Sigmoid colon (tissue), 7 donors: ENCODE measurements around the gene BIRC6. TPM values are rescaled to one million over a fixed set of nuclear protein-coding genes. Genes with fewer than 3 reads are reported as not detected.

Experiments
- DNase-seq: peaks from one replicate; pipeline ENCODE4 v3.0.0-alpha.2; 2019
- H3K27ac ChIP-seq, 4 donors: fragments of 200-600 bp; sonication (generic); one replicate each; pipeline ENCODE4 v1.5.1; 2016 to 2019; ENCODE audit warnings: mild to moderate bottlenecking in 1 of 4
- H3K27me3 ChIP-seq, 3 donors: fragments of 200-600 bp; sonication (generic); one replicate each; pipeline ENCODE4 v1.5.1; 2019; ENCODE audit warnings: mild to moderate bottlenecking in 1 of 3
- H3K36me3 ChIP-seq, 4 donors: fragments of 200-600 bp; sonication (generic); one replicate each; pipeline ENCODE4 v1.5.1; 2016 to 2019
- H3K4me1 ChIP-seq, 4 donors: fragments of 200-600 bp; sonication (generic); one replicate each; pipeline ENCODE4 v1.5.1; 2017 to 2019
- H3K4me3 ChIP-seq, 4 donors: fragments of 200-600 bp; sonication (generic); one replicate each; pipeline ENCODE4 v1.5.1; 2017 to 2019; ENCODE audit warnings: mild to moderate bottlenecking in 2 of 4, moderate library complexity in 1 of 4
- H3K9me3 ChIP-seq, 4 donors: fragments of 200-600 bp in 3 of 4; sonication (generic) in 3 of 4; one replicate each; pipeline versions ENCODE4 v1.5.1 to v1.6.1; 2013 to 2019
- CTCF ChIP-seq, 4 experiments: fragments of 450-650 bp in 3 of 4; fragments of 200-600 bp in 1 of 4; IDR thresholded peaks; one replicate each; pipeline ENCODE4 v1.5.1; 2016 to 2019; ENCODE audit warnings: antibody characterized with exemption in 4 of 4, mild to moderate bottlenecking in 3 of 4, moderate library complexity in 2 of 4
- EP300 ChIP-seq, 4 donors: sonication (generic); formaldehyde crosslinking; IDR thresholded peaks; one replicate each; pipeline ENCODE4 v1.6.1; 2017; ENCODE audit warnings: antibody characterized with exemption in 4 of 4
- POLR2A ChIP-seq, 2 donors: fragments of 450-650 bp; IDR thresholded peaks; one replicate each; pipeline ENCODE4 v1.6.1; 2016; ENCODE audit warnings: antibody characterized with exemption in 2 of 2, mild to moderate bottlenecking in 2 of 2, moderate library complexity in 2 of 2
- POLR2AphosphoS5 ChIP-seq, 4 donors: sonication (generic); formaldehyde crosslinking; IDR thresholded peaks; one replicate each; pipeline ENCODE4 v1.6.1; 2017; ENCODE audit warnings: antibody characterized with exemption in 4 of 4
- WGBS, 2 donors: extraction: QIAGEN DNeasy Blood & Tissue Kit; methylation state at CpG; one replicate each; pipeline ENCODE4 v1.1.7; 2013; 5-methylcytosine and 5-hydroxymethylcytosine counted together
- intact Hi-C: fragments of 100-400 bp; cut with DNase I; formaldehyde crosslinking; loops from one replicate; pipeline ENCODE4 v1.15.1; 2023
- polyA plus RNA-seq, 3 donors: library from polyadenylated mRNA; stranded (reverse); fragments of 200-250 nt; gene quantifications; one replicate each; pipeline ENCODE4 v1.2.3, GENCODE V29; 2013
- total RNA-seq, 4 donors: library from RNA; depleted of rRNA; stranded (reverse); fragments of >200 nt; gene quantifications; one replicate each; pipeline ENCODE4 v1.1.0, GENCODE V29; 2016
- donor health status: healthy with polysubstance abuse.
- donor health status: Bipolar disorder and iron deficiency.
- donor health status: healthy.

The BIRC6 gene
- total and polyA plus RNA-seq, 7 donors: 9.7 to 122 (median 86.4) TPM

- no peaks in the 10 kb centered on the region for H3K27me3 ChIP-seq
- no peak for TF ChIP-seq CTCF (IDR thresholded peaks at IDR 0.05)
- no peak for TF ChIP-seq POLR2A (IDR thresholded peaks at IDR 0.05)
- no peak for TF ChIP-seq POLR2AphosphoS5 (IDR thresholded peaks at IDR 0.05)
- no peak for TF ChIP-seq EP300 (IDR thresholded peaks at IDR 0.05)
- peaks cover 0 to 82% (median 12%) of the 10 kb centered on the region in 4 donors for H3K36me3 ChIP-seq
- H3K4me1 ChIP-seq: no peaks in the 10 kb centered on the region
- H3K27ac ChIP-seq: no peak overlapping the region
- intact Hi-C loops: no loop called here
- no peak overlapping the region for H3K4me3 ChIP-seq
- no peak for DNase-seq
- no peaks in the 10 kb centered on the region for H3K9me3 ChIP-seq
- 85 to 92% methylated on average over 3 of the region's 3 CpGs for WGBS, 2 donors
Measured at GRCh38 chr2:32496662-32497061, 139.8 kb downstream of the BIRC6 start.

GRCh38 chr2:32498306-32498705 lies 141.5 kb downstream of the BIRC6 start:
- Histone ChIP-seq H3K27ac (no peak overlapping the region), H3K4me1 (no peaks in the 10 kb centered on the region), H3K9me3 (no peaks in the 10 kb centered on the region), H3K36me3 (peaks cover under 1 to 90% (median 13%) of the 10 kb centered on the region in 4 donors), H3K27me3 (no peaks in the 10 kb centered on the region), H3K4me3 (no peak overlapping the region)
- DNase-seq: no peak
- intact Hi-C loops: no loop called here
- WGBS, 2 donors: 90 to 94% methylated on average over 6 of the region's 6 CpGs
- TF ChIP-seq POLR2A (IDR thresholded peaks at IDR 0.05) (no peak), POLR2AphosphoS5 (IDR thresholded peaks at IDR 0.05) (no peak), EP300 (IDR thresholded peaks at IDR 0.05) (no peak), CTCF (IDR thresholded peaks at IDR 0.05) (no peak)

GRCh38 chr2:32502941-32503340 lies 146.1 kb downstream of the BIRC6 start:
- WGBS, 2 donors: 95 to 96% methylated on average over 2 of the region's 2 CpGs

GRCh38 chr2:32504877-32505478 lies 148.2 kb downstream of the BIRC6 start:
- intact Hi-C loops: no loop called here
- Histone ChIP-seq H3K27me3 (no peaks in the 10 kb centered on the region), H3K9me3 (no peaks in the 10 kb centered on the region), H3K36me3 (peaks cover 0 to 80% (median 25%) of the 10 kb centered on the region in 4 donors), H3K27ac (no peak overlapping the region), H3K4me1 (no peaks in the 10 kb centered on the region), H3K4me3 (no peak overlapping the region)
- no peak for DNase-seq
- TF ChIP-seq EP300 (IDR thresholded peaks at IDR 0.05) (no peak), CTCF (IDR thresholded peaks at IDR 0.05) (no peak)
- WGBS, 2 donors: 96 to 97% methylated on average over 3 of the region's 3 CpGs

More at GRCh38 chr2:32502941-32503340, 146.1 kb downstream of the BIRC6 start:
- DNase-seq: no peak
- Histone ChIP-seq H3K4me1 (no peaks in the 10 kb centered on the region), H3K27ac (no peak overlapping the region), H3K36me3 (peaks cover 5 to 78% (median 24%) of the 10 kb centered on the region in 4 donors), H3K27me3 (no peaks in the 10 kb centered on the region), H3K4me3 (no peak overlapping the region), H3K9me3 (no peaks in the 10 kb centered on the region)
- intact Hi-C loops: no loop called here
- TF ChIP-seq CTCF (IDR thresholded peaks at IDR 0.05) (no peak), POLR2A (IDR thresholded peaks at IDR 0.05) (no peak), EP300 (IDR thresholded peaks at IDR 0.05) (no peak), POLR2AphosphoS5 (IDR thresholded peaks at IDR 0.05) (no peak)

GRCh38 chr2:32506446-32506845 lies 149.6 kb downstream of the BIRC6 start:
- TF ChIP-seq EP300 (IDR thresholded peaks at IDR 0.05) (no peak), POLR2A (IDR thresholded peaks at IDR 0.05) (no peak), CTCF (IDR thresholded peaks at IDR 0.05) (no peak), POLR2AphosphoS5 (IDR thresholded peaks at IDR 0.05) (no peak)
- H3K9me3 ChIP-seq: no peaks in the 10 kb centered on the region
- WGBS, 2 donors: 97% methylated on average over 1 of the region's 1 CpG
- H3K4me1 ChIP-seq: no peaks in the 10 kb centered on the region
- no peak for DNase-seq
- intact Hi-C loops: no loop called here
- H3K36me3 ChIP-seq: peaks cover 0 to 76% (median 28%) of the 10 kb centered on the region in 4 donors
- no peaks in the 10 kb centered on the region for H3K27me3 ChIP-seq
- no peak overlapping the region for H3K27ac ChIP-seq
- H3K4me3 ChIP-seq: no peak overlapping the region
